G401.6 (cell line): ENCODE measurements around the gene ZFP1.

Experiments used
- FAIRE-seq: peaks from 2 replicates; lab custom pipeline; 2012; peaks lifted over from hg19 to GRCh38; lab: Jason Lieb, UNC

Gene ZFP1

DNA sequence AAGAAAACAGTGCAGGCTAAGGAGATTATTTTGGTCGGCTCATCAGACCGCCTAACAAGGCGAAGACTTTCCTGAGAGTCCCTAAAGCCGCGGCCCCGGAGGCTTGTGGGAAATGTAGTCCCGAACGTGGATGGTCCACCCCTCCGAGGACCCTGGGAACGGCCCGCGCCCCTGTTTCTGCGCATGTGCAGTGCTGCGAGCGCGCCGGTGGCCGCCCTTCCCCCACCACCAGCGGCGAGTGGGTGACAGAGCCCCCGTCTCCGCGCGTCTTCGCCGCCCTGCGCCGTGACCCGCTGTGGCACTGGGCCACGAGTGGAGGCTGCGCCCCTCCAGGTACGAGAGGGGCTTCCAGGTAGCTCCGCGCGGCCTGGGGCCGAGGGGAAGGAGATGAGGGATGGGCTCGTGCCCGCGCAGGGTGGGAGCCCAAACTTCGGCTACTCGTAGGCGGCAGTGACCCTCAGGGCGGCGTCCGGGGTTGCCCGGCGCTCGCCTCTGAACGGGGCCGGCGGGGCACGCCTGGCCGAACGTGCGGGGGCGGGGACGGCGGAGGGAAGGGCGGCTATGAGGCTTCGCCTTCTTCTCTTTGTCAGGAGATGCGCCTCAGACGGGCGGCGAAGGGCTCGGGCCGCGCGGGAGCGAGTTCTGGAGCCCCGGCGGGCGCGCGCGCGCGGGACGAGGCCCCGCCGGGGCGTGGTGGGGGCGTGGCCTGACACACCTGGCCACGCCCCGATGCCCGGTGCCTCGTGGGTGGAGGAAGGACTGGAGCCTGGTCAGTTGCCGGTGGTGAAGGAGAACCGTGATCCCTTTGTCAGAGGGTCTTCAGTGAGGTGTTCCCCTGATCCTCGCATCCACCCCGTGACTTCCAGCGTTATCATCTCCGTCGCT is at the start of gene ZFP1:
ZFP1 (plus strand) TSS at position 214 of the 885 bp plus-strand sequence. CDS start 4,428 bp downstream, outside the sequence.
- FAIRE-seq = peak; percentile 90

DNA sequence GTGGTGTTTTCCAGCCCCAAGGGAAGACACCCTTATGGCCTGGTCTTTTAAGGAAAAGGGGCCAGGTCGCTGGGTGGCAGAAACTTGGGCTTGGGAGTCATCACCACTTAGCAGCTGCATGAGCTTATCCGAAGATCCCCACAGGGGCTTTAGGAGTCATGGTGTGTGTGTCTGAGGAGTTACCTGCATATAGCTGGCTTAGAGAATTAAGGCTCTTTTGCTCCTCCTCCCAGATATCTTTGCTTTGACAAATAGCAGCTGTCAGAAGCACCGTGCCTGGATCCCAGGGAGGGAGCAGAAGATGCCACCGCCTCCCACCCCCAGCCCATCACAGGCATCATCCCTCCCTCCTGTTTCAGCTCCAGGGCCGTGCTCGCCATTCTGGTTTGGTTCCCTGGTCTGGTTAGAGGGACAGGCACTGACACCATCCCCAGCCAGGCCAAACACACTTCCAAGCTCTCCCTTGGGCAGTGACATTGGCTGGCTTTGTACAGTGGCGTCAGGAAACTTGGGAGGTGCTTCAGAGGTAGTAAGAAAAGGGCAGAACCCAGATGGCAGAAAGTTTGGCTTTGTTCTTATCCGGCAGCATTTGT is 49.2 kb upstream of the ZFP1 start:
- no peak for FAIRE-seq

DNA sequence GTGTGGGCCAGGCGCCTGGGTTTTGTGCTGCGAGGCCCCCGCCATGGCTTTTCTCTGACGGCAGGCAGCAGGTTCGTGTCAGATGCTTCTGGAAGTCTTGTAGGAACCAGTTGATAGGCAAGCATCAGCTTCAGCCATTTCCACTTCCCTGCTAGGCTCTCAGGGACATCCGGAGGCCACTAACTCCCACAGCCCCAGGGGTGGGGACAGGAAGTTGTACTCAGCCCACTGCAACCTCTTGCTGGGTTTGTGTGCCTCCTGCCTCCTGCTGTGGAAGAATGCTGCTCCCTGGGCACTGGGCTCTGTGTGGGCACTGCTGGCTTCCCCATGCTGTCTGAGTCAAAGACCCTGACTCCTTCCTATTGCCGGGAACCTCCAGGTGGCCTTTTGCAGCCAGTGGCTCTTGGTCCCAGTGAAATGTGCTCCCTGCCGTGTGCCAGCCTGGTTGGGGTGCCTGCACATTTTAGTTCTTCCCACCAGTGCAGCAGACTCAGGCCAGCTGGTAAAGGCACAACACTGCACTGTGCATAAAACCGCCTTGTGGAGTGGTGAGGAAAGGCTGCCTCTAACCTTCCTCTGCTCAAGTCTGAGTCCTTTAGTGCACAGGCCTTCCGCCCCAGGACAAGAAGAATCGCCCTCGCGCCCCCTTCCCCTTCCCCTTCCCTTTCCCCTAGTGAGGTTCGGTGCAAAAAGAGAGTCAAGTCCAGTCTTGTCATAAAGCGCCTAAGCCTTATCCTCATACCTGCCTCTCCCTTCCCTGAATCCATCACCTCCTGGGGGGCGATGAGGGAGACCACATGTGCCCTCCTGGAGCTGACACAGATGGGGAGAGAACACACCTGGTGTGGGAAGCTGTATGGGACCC is 48.4 kb upstream of the ZFP1 start:
- FAIRE-seq = no peak

DNA sequence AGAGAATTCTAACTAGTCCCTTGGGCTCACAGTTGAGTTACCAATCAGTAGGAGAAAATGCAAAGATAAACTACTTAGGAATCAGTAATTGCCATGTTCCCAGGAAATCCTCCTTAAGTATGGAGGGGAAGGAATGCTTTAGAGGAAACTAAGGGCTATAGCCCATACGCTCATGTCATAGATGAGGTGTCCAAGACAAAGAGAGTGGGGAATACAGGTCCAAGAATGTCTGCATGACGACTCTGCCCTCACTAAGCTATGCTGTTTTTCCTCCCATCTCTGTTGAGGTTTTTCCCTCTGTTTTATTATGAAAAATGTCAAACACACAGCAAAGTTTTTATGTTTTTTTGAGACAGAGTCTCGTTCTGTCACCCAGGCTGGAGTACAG is 47.7 kb upstream of the ZFP1 start:
- FAIRE-seq = no peak

DNA sequence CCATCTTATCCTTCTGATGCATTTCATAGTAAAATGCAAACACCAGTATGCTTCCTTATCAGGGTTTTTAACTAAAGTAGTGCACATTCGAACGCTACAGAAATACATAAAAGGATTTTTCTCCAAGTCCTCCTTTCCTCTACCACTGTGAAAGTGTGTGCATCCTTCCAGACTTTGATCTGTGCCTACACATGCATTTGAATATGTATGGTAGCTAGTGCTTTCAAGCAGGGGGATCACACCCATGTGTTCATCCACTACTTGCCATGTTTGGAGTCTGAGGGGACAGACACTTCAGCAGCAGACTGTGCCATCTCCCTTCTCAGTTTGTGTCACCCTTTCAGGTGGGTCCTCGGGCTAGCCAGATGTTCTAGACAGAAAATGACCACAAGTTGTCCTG is 46.7 kb upstream of the ZFP1 start:
- FAIRE-seq = no peak

DNA sequence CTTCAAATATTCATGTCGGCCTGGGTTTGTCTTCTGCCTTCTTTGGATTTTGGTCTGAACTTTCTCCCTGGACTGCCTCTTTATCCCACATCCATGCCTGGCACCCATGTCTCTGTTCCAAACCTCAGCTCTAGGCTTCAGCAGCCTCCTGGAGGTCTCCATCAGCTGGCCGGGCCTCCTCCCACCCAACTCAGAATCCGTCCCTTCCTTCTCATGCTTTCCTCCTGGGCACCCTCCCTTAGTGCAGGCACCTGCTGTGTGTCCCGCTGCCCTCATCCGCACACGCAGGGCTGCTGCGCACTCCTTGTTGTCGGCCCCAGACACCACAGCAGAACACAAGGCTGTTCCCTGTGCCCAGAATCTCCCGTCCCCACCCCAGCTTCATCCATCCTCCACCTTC is 45.7 kb upstream of the ZFP1 start:
- no peak for FAIRE-seq

DNA sequence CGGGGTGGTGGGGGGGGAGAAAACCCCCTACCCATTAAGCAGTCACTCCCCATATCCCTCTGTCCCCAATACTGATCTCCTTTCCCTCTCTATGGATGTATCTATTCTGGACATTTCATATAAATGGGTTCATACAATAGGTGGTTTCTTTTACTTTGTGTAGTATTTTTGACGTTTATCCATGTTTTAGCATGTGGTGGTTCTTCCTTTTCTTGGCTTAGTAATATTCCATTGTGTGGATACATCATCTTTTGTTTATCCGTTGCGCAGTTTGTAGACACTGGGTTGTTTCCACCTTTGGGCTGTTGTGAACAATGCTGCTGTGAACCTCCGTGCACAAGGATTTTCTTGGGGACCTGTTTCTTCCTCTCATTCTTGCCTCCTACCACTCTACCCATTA is 44.3 kb upstream of the ZFP1 start:
- FAIRE-seq = no peak

DNA sequence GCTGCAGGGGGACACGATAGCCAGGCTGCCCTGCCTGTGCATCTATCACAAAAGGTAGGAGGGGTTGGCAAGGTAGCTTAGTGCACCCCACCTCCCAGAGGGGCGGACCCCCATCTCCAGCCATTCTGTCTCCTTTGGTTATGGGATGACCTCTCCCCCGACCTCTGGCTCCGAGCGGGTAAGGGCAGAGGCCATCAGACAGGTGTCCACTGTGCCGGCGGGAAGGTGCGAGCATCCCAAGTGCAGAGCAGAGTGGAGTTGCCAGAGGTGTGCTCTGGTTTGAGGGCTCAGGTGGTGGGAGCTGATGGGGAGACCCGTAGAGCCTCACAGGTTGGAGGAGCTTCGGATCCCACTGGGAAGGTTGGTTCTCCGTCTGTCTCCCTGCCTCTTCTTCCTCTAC is 43.5 kb upstream of the ZFP1 start:
- FAIRE-seq = no peak

DNA sequence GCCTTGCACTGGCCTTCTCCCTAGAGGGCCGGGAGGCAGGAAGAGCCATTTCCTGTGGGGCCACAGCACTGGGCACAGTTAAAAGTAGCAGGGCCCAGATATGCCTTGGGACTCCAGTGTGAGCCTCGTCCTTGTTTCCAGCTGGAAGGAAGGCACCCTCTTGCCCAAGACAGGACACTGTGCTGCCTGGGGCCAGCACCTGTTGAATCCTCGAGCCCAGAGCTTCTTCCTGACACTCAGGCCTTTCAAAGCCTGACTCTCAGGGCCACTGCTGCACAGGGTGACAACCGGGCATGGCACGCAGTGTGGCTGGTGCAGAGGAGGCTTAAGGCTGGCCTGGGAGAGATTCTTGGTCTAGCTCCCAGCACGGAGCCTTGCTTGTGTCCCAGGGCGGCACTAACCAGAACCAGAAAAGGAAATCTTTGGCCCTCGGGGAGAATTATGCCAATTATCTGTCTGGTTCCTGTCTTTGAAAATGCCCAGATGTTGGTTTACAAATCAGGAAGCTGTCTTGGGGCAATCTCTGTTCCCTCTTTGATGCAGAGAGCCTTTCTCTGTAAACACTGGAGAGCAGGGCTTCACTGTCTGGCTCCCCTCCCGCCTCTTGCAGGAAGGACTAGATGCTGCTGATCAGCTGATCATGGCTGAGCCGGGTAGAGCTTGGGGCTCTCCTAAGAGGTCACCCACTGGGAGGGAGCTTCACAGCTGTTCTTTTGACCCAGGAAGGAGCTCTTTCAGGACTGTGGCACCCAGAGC is 42.8 kb upstream of the ZFP1 start:
- FAIRE-seq = no peak

DNA sequence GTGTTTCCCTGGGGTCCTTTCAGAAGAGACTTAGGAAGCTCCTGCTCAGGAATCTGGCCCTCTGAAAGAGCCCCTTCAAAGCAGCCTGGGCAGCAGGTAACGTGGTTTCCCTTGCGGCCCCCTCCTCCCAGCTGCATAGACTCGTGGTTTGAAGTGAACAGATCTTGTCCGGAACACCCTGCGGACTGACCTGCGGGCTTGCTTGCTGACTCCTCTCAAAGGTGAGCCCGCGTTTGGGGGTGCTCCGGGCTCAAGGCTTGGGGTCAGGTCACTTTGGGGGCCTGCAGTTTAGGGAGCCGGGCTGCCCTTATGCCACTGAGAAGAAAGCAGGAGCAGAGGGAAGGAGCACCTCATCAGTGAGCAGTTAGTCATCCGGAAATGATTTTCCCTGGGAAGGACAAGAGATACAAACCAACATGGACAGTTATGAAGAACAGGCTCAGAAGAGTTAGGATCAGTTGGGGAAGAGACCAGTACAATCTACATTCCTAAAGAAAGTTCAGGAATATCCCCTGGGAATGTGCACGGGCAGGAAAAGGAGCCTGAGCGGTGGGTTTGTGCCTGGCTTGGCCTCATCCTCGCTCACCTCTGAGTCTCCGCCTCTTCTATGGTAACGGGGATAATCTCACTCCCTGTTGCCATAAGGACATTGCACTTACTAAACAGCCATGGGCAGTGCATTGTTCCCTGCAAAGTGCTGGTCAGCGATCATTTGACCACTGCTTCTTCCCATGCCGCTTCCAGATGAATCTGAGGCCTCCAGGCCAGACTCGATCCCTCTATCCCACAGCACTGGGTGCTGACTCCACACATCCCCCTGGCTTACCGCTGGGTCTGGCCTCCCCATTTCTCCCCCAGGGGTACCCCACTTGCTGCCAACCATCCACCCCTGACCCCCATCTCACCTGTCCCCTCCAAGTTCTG is 41.7 kb upstream of the ZFP1 start:
- FAIRE-seq = no peak

DNA sequence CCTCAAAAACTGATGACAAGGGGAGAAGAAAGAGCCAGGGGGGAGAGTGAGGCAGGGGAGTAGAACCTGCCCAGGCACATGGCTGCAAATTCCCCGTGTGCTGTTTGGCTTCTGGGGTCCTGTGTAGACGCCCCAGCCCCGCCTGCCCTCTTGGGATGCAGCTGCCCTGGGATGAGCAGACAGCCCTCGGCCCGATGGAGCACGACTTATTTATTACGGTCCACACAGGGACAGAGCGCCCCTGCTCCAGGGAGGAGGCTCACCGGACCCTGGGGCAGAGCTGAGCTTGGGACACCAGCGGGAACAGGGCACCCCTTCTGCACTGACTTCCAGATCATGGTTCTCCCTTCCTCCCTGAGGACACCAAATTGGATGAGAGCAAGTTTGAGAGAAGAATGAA is 40.8 kb upstream of the ZFP1 start:
- FAIRE-seq = no peak

DNA sequence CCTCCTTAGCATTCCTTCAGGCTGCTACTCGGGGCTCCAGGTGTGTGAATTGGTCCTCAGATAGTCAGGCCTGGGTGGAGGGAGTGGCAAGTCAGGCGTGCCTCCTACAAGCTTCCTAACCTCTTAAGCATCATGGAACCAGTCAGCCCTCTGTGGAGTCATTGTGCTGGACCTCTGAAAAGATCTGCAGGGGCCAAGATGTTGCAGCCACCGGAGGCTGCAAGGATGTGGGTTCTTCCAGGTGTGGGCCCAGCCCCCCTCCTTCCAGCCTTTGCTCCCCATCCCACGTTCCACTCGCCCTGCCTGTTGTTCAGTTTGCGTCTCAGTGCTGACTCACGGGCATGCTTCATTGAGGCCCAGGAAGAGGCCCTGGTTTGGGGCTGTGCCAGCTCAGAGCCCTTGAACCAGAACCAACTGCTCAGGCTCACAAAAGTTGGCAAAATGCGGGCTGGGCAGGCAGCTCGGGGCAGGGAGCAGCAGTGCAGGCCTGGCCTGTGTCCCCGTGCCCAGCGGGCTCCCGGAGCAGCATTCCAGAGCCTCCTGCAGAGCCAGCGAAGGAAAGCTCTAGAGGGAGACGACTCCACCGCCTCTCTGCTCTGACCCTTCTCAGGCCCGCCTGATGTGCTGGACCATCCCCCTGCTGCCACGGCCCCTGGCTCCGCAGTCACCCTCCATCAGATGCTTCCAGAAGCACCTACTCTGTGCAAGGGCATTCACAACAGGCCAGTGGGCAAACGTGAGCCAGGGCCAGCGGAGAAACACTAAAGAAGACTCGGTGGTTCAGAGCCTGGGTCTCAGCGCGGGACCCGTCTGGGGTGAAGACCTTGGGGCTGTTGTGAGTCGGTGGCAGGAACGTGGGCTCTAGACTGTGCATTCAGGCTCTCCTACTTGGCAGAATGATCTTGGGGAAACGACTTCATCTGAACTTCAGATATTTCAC is 39.3 kb upstream of the ZFP1 start:
- FAIRE-seq = no peak

DNA sequence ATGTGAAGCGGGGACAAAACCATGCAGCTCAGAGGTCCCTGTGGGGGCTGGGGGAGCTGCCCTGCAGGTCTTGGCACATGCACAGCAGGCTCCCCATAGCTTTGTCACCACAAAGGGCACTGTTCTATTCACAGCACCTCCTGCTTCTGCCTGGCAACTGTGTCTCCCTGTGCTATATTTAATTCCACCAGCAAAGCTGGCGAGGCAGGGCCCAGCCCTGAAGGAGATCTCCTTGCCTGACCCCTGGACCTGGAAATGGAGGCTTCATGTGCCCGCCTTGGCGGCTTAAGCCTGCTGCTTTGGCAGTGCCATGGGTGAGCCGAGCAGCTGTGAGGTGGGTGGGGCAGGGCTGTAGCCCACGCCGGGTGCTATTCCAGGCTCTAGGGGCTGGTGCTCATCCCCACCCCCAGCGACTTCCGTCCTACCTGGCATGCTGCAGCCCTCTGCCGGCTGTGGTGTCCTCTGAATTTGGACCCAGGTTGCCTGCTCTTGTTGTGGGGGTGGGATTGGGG is 38.5 kb upstream of the ZFP1 start:
- FAIRE-seq = no peak

DNA sequence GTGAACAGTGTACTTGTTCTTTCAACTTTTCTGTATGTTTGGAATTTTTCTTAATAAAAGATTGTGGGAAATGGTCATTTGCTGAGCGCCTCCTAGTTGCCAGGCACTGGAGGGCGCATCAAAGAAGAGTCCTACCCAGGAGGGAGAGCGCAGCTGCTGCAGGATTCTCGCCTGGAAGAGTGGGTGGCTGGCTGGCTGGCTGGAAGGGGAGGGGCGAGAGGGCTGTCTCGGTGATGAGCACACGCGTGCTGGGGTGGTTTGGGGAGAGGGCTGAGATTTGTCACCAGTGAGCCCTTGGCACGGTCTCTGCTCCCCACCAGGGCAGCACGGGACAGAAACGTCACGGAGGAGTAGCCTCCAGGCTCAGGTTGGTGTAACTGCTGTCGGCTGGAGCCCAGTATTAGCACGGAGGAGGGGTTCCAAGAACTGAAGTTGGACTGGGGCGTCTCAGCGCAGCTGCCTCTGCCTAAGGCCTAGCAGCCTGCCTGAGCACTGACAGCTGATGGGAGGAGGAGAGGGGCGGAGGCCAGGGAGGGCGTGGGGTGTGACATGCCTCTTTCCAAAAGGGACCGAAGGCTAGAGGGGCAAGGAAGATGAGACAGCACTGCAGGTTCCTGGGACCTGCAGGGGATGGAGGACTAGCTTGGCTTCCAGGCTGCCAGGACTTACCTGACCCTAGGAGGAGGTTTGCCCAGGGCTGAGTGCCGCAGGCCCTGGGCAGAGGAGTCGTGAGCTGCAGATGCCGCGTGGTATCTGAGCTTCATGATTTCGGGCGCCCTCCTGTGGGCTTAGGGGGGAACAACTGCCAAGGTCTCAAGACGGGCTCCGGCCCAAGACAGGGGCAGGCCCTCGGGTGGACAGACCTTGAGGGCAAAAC is 37.4 kb upstream of the ZFP1 start:
- FAIRE-seq = peak; percentile 42

DNA sequence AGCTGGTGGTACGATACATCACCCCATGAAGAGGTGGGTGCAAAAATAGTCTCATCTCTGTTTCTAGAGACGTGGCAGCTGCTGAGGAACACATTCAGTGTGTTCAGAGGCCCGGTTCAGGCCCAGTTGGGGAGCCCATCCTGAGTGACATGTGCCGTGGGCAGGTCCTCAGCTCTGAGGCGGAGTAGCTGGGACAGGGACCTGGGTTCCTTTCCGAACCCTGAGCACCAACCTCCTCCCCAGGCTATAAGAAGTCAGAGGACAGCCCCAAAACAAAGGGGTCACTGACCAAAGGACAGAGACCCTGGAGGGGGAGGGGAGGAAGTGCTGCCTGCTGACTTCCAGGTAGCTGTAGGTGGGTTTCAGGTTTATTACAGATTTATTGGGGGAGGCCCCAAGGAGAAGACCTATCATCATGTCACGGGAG is 36.8 kb upstream of the ZFP1 start:
- no peak for FAIRE-seq

DNA sequence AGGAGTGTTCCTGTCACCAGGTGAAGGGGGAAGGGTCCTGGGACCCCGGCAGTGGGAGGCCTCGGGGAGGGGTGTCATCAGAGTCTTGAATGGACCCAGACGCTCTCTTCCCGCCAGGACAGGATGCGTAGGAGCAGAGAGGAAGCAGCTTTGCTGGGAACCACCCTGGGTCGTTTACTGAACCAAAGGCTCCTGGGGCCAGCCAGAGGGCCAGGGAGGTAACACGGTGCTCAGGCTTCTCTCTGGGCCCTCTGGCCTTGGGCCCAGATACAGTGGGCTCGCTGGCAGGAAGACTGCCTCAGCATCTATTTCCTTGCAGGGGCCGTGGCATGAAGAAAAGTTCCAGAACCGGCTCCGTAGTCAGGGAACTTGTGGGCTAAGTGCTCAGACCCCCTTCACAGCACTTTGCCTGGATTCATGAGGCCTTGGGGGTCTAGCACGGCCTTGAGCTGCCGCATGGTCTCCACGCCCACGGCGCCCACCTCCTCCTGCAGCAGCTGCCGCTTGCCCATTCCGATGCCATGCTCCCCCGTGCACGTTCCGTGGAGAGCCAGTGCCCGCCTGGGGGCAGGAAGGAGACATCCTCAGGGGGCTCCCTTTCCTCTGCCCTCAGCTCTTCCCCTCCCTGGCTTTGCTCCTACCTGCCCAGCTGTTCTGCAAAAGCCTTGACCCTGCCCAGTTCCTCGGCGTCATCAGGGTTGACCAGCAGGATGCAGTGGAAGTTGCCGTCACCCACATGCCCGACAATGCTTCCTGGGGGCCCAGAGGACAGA is 36.2 kb upstream of the ZFP1 start:
- FAIRE-seq = no peak

DNA sequence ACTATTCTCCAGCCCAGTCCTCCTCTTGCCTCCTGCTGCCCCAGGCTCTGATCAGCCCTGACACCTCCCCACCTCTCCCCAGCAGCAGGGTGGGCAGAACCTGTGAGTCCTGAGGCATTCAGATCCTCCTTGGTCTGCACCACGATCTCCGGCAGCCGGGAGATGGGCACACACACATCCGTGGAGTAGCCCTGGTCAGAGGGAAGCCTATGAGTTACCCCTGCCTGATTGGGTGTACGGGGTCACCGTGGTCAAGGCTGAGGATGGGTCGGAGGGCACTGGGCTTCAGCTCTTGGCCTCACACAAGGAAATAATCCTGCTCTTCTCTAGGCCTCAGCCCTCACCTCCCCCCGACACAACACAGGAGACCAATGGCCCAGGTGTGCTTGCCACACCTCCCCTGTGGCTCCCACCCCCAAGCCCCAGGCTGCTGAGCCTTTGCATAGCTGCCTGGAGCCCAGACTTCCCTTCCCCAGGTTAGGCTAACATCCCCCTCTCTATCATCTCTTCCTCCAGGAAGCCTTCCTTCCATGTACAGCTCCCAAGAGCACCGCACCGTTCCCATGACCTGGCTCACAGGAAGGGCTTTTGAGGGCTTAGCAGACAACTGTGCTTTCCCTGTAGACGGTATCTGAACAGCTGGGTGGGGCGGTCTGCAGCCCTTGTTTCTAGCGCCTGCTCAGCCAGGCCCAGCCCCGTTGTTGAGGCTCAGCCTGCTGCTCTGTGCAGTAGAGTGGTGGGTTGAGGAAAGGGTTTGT is 35.4 kb upstream of the ZFP1 start:
- FAIRE-seq = no peak
